HepG2 (cell line): Measurements from ENCODE around the gene TEDC1. TPM values are rescaled to one million over a fixed set of nuclear protein-coding genes. Genes with fewer than 3 reads are reported as not detected.

ENCODE experiments used
- AGO2 ChIP-seq: fragments of 200-400 bp; formaldehyde crosslinking; optimal IDR thresholded peaks from 2 replicates; pipeline ENCODE3; 2017; ENCODE audit warnings: mild to moderate bottlenecking, low read depth, low read length, moderate library complexity
- DMAP1 ChIP-seq: IDR thresholded peaks from 2 replicates; pipeline ENCODE4 v1.6.1; 2016
- GLI4 ChIP-seq: sonication (generic); formaldehyde crosslinking; IDR thresholded peaks from 2 replicates; pipeline ENCODE4 v1.5.1; 2020; ENCODE audit warnings: missing genetic modification reagents, mild to moderate bottlenecking, moderate library complexity, borderline replicate concordance
- HNRNPK ChIP-seq: fragments of 200-400 bp; formaldehyde crosslinking; IDR thresholded peaks from 2 replicates; pipeline ENCODE4 v1.6.1; 2018; ENCODE audit warnings: low read length, low read depth, moderate library complexity, mild to moderate bottlenecking; ENCODE audit not compliant: poor library complexity, severe bottlenecking
- MED8 ChIP-seq: sonication (generic); formaldehyde crosslinking; IDR thresholded peaks from 2 replicates; pipeline ENCODE4 v1.8.1; 2023; ENCODE audit warnings: mild to moderate bottlenecking, missing genetic modification reagents; ENCODE audit not compliant: insufficient replicate concordance
- PHF21A ChIP-seq: sonication (generic); formaldehyde crosslinking; IDR thresholded peaks from 2 replicates; pipeline ENCODE4 v1.5.0; 2020; ENCODE audit warnings: mild to moderate bottlenecking, missing genetic modification reagents
- RAD21 ChIP-seq: fragments of 450-650 bp; formaldehyde crosslinking; IDR thresholded peaks from 2 replicates; pipeline ENCODE4 v1.5.0; 2020; ENCODE audit warnings: mild to moderate bottlenecking
- RELA ChIP-seq: sonication (generic); formaldehyde crosslinking; IDR thresholded peaks from 2 replicates; pipeline ENCODE4 v1.4.0; 2020; ENCODE audit warnings: missing genetic modification reagents
- SALL1 ChIP-seq: sonication (generic); formaldehyde crosslinking; IDR thresholded peaks from 2 replicates; pipeline ENCODE4 v1.8.0; 2022; ENCODE audit warnings: mild to moderate bottlenecking, missing genetic modification reagents
- SIN3B ChIP-seq: fragments of 150-350 bp; IDR thresholded peaks from 2 replicates; pipeline ENCODE4 v1.6.1; 2014; ENCODE audit warnings: low read length
- SP5 ChIP-seq: IDR thresholded peaks from 2 replicates; pipeline ENCODE4 v1.6.1; 2016; ENCODE audit warnings: low read depth, borderline replicate concordance
- TERF1 ChIP-seq: sonication (generic); formaldehyde crosslinking; IDR thresholded peaks from 2 replicates; pipeline ENCODE4 v1.8.0; 2022; ENCODE audit warnings: mild to moderate bottlenecking, missing genetic modification reagents, moderate library complexity
- XRCC5 ChIP-seq: fragments of 200-400 bp; formaldehyde crosslinking; optimal IDR thresholded peaks from 2 replicates; pipeline ENCODE3; 2017; ENCODE audit warnings: mild to moderate bottlenecking, low read length
- ZBTB1 ChIP-seq: sonication (generic); formaldehyde crosslinking; IDR thresholded peaks from 2 replicates; pipeline ENCODE4 v1.4.0; 2020; ENCODE audit warnings: missing genetic modification reagents, borderline replicate concordance
- ZFY ChIP-seq: sonication (generic); formaldehyde crosslinking; IDR thresholded peaks from 2 replicates; pipeline ENCODE4 v1.4.0; 2020; ENCODE audit warnings: missing genetic modification reagents
- ZHX2 ChIP-seq, 2 experiments: sonication (generic) in 1 of 2; formaldehyde crosslinking in 1 of 2; IDR thresholded peaks; 2 replicates each; pipeline versions ENCODE4 v1.6.1 to v1.9.0; 2014 to 2022; ENCODE audit warnings: antibody characterized with exemption in 1 of 2, borderline replicate concordance in 1 of 2, inconsistent platforms in 1 of 2, low read depth in 1 of 2, missing genetic modification reagents in 1 of 2
- ZNF280D ChIP-seq: sonication (generic); formaldehyde crosslinking; IDR thresholded peaks from 2 replicates; pipeline ENCODE4 v1.5.1; 2020; ENCODE audit warnings: mild to moderate bottlenecking, missing genetic modification reagents
- ZNF30 ChIP-seq: sonication (generic); formaldehyde crosslinking; IDR thresholded peaks from 2 replicates; pipeline ENCODE4 v1.5.0; 2020; ENCODE audit warnings: mild to moderate bottlenecking, missing genetic modification reagents
- ZNF335 ChIP-seq: sonication (generic); formaldehyde crosslinking; IDR thresholded peaks from 2 replicates; pipeline ENCODE4 v1.4.0; 2020; ENCODE audit warnings: missing genetic modification reagents
- ZNF468 ChIP-seq: sonication (generic); formaldehyde crosslinking; IDR thresholded peaks from 2 replicates; pipeline ENCODE4 v1.8.0; 2022; ENCODE audit warnings: mild to moderate bottlenecking, moderate library complexity, missing genetic modification reagents
- polyA plus RNA-seq, 8 experiments: library from polyadenylated mRNA; depleted of rRNA in 3 of 8; stranded (reverse) in 7 of 8; unstranded in 1 of 8; fragments of >200 nt; fragmentation: Illumina TruSeq in 4 of 8; extraction: Trizol in 4 of 8; gene quantifications; 2 replicates each; pipeline versions ENCODE4 v1.2.1 to v1.2.3, GENCODE V29; 2011 to 2016; ENCODE audit warnings: low read depth in 4 of 8, missing spikeins in 1 of 8, mixed read lengths in 1 of 8; ENCODE audit not compliant: insufficient read depth in 1 of 8
- total RNA-seq, 5 experiments: library from RNA; depleted of rRNA; stranded (reverse); fragments of >200 nt; fragmentation: Illumina TruSeq; extraction: Trizol; gene quantifications; 2 replicates each; pipeline ENCODE4 v1.2.3, GENCODE V29; 2016; ENCODE audit warnings: low read depth in 1 of 5

The TEDC1 gene
- total and polyA plus RNA-seq, 2 of the 13 experiments (the other 11 are each of a cell fraction or from before 2014, with no cell fraction given), result 5.7 to 27.4 TPM

GRCh38 chr14:105529569-105530284 lies 38.7 kb downstream of the TEDC1 start (continued):
- TF ChIP-seq DMAP1, result no peak
- no peak for TF ChIP-seq RAD21 (CRISPR knock-in tag)
- TF ChIP-seq ZNF468 (CRISPR knock-in tag), result no peak
- no peak for TF ChIP-seq ZHX2 (IDR thresholded peaks at IDR 0.05; ENCODE audit: low read depth)
- no peak for TF ChIP-seq ZHX2 (CRISPR knock-in tag; IDR thresholded peaks at IDR 0.05; ENCODE audit: borderline replicate concordance)
- no peak for TF ChIP-seq XRCC5
- peak; percentile 29; the same call in 1 of the 2 replicates for TF ChIP-seq ZFY (CRISPR knock-in tag)
- no peak for TF ChIP-seq HNRNPK
- no peak for TF ChIP-seq MED8 (CRISPR knock-in tag)
- TF ChIP-seq ZNF30, result no peak
- TF ChIP-seq SIN3B, result no peak
- peak; percentile 84 for TF ChIP-seq SP5 (CRISPR knock-in tag)
- TF ChIP-seq ZNF280D, result no peak
- TF ChIP-seq PHF21A (CRISPR knock-in tag), result 0 out of 2 replicates have a peak, but pooled peaks have one; percentile 29
- TF ChIP-seq ZBTB1 (CRISPR knock-in tag), result no peak
- no peak for TF ChIP-seq TERF1 (CRISPR knock-in tag)
- TF ChIP-seq ZNF335 (CRISPR knock-in tag), result no peak
- no peak for TF ChIP-seq RELA
- no peak for TF ChIP-seq GLI4 (CRISPR knock-in tag)
- 0 out of 2 replicates have a peak, but pooled peaks have one; percentile 21 for TF ChIP-seq SALL1 (CRISPR knock-in tag)
- no peak for TF ChIP-seq AGO2
